WTC11 (cell line): Measurements from ENCODE around the gene RHOA. TPM values are rescaled to one million over a fixed set of nuclear protein-coding genes. Genes with fewer than 3 reads are reported as not detected.

Source experiments
- ATAC-seq: fragments of 200-7000 bp; cut with Tn5 transposase; 2 replicates; pipeline ENCODE4 v1.10.0; 2021; ENCODE audit warnings: mild to moderate bottlenecking, moderate library complexity
- CTCF ChIA-PET: fragments of 300-600 bp; sonication (Branson Sonifier 250); formaldehyde crosslinking; loops from one replicate; lab custom pipeline; 2021; ENCODE audit warnings: antibody characterized with exemption; lab: Charles Lee
- POLR2A ChIA-PET: fragments of 350-600 bp; sonication (Branson Sonifier 250); formaldehyde crosslinking; loops from one replicate; lab custom pipeline; 2021; ENCODE audit warnings: antibody characterized with exemption; lab: Charles Lee
- DNase-seq: peaks from one replicate; pipeline ENCODE4 v3.0.0; 2021; ENCODE audit warnings: low spot score
- H3K27ac Mint-ChIP-seq: 2 replicates; pipeline ENCODE4 v1.8.0; 2021; ENCODE audit warnings: mixed read lengths
- H3K27me3 Mint-ChIP-seq: 2 replicates; pipeline ENCODE4 v1.8.0; 2021; ENCODE audit warnings: low read depth, mild to moderate bottlenecking, moderate library complexity, mixed read lengths
- H3K36me3 Mint-ChIP-seq: 2 replicates; pipeline ENCODE4 v1.8.0; 2021; ENCODE audit warnings: mixed read lengths
- H3K4me1 Mint-ChIP-seq: 2 replicates; pipeline ENCODE4 v1.8.0; 2022; ENCODE audit warnings: mixed read lengths
- H3K4me3 Mint-ChIP-seq: 2 replicates; pipeline ENCODE4 v1.8.0; 2021; ENCODE audit warnings: mild to moderate bottlenecking, moderate library complexity, mixed read lengths
- H3K9me3 Mint-ChIP-seq: 2 replicates; pipeline ENCODE4 v1.8.0; 2021; ENCODE audit warnings: mixed read lengths
- AFF4 ChIP-seq: sonication (generic); formaldehyde crosslinking; IDR thresholded peaks from 2 replicates; pipeline ENCODE4 v1.8.1; 2023; ENCODE audit warnings: mild to moderate bottlenecking, missing genetic modification reagents, borderline replicate concordance
- CREM ChIP-seq: sonication (generic); formaldehyde crosslinking; IDR thresholded peaks from 2 replicates; pipeline ENCODE4 v1.8.1; 2022; ENCODE audit warnings: mild to moderate bottlenecking, missing genetic modification reagents, moderate library complexity
- E2F4 ChIP-seq: sonication (generic); formaldehyde crosslinking; IDR thresholded peaks from 2 replicates; pipeline ENCODE4 v1.8.1; 2022; ENCODE audit warnings: low read depth, mild to moderate bottlenecking, moderate library complexity, missing genetic modification reagents, borderline replicate concordance
- FOXP4 ChIP-seq: sonication (generic); formaldehyde crosslinking; IDR thresholded peaks from 2 replicates; pipeline ENCODE4 v1.8.0; 2022; ENCODE audit warnings: mild to moderate bottlenecking, missing genetic modification reagents
- GRHL2 ChIP-seq: fragments of 250-450 bp; sonication (Bioruptor Pico); IDR thresholded peaks from 2 replicates; pipeline ENCODE4 v1.8.0; 2022; ENCODE audit warnings: mild to moderate bottlenecking, moderate library complexity; ENCODE audit not compliant: insufficient replicate concordance, severe bottlenecking
- IRF2 ChIP-seq: sonication (generic); formaldehyde crosslinking; IDR thresholded peaks from 2 replicates; pipeline ENCODE4 v1.8.0; 2022; ENCODE audit warnings: low read depth, missing genetic modification reagents, borderline replicate concordance
- MYBL2 ChIP-seq: sonication (generic); formaldehyde crosslinking; IDR thresholded peaks from 2 replicates; pipeline ENCODE4 v1.8.1; 2023; ENCODE audit warnings: mild to moderate bottlenecking, moderate library complexity, missing genetic modification reagents
- NR3C1 ChIP-seq: sonication (generic); formaldehyde crosslinking; conservative IDR thresholded peaks from 2 replicates; pipeline ENCODE4 v1.8.1; 2023; ENCODE audit warnings: low read depth, mild to moderate bottlenecking, missing genetic modification reagents
- PREB ChIP-seq: sonication (generic); formaldehyde crosslinking; IDR thresholded peaks from 2 replicates; pipeline ENCODE4 v1.8.1; 2022; ENCODE audit warnings: mild to moderate bottlenecking, missing genetic modification reagents, moderate library complexity, borderline replicate concordance
- TEAD1 ChIP-seq: sonication (generic); formaldehyde crosslinking; IDR thresholded peaks from 2 replicates; pipeline ENCODE4 v1.8.0; 2022; ENCODE audit warnings: mild to moderate bottlenecking, missing genetic modification reagents
- ZBTB43 ChIP-seq: sonication (generic); formaldehyde crosslinking; IDR thresholded peaks from 2 replicates; pipeline ENCODE4 v1.8.1; 2023; ENCODE audit warnings: mild to moderate bottlenecking, missing genetic modification reagents
- ZNF263 ChIP-seq: sonication (generic); formaldehyde crosslinking; IDR thresholded peaks from 2 replicates; pipeline ENCODE4 v1.8.1; 2022; ENCODE audit warnings: low read depth, mild to moderate bottlenecking, moderate library complexity, missing genetic modification reagents
- ZNF425 ChIP-seq: fragments of 250-450 bp; sonication (Bioruptor Pico); conservative IDR thresholded peaks from 2 replicates; pipeline ENCODE4 v1.9.0; 2021; ENCODE audit warnings: mild to moderate bottlenecking
- ZSCAN18 ChIP-seq: fragments of 250-450 bp; sonication (Bioruptor Pico); IDR thresholded peaks from 2 replicates; pipeline ENCODE4 v2.1.2; 2022; ENCODE audit warnings: mild to moderate bottlenecking, moderate library complexity
- total RNA-seq: library from RNA; stranded (reverse); gene quantifications from 3 replicates; pipeline ENCODE4 v1.2.3, GENCODE V29; 2021

Gene RHOA
- total RNA-seq, 1 experiment from 2014 or later = 367 TPM

GRCh38 chr3:49316696-49317457 is 94.9 kb downstream of the RHOA start:
- Mint-ChIP-seq H3K4me3 (no peak overlapping the region), H3K4me1 (no peaks in the 10 kb centered on the region), H3K27me3 (no peaks in the 10 kb centered on the region), H3K27ac (no peak overlapping the region), H3K9me3 (no peaks in the 10 kb centered on the region), H3K36me3 (peaks cover 14% of the 10 kb centered on the region)
- TF ChIP-seq AFF4 = no peak
- no peak for TF ChIP-seq ZSCAN18 (CRISPR knock-in tag)
- no peak for TF ChIP-seq PREB
- TF ChIP-seq IRF2 (CRISPR knock-in tag) = no peak
- DNase-seq (no peak), ATAC-seq (no peak)
- CTCF ChIA-PET = interaction anchor here (1.0 kb wide), 1 partner anchor 355 kb away, joined by 4 read pairs; no protein-coding TSS in a partner anchor
- POLR2A ChIA-PET = interaction anchor here (0.7 kb wide), 1 partner anchor 78 kb away, joined by 4 read pairs; no protein-coding TSS in a partner anchor

- ChIA-PET CTCF (interaction anchor here (0.5 kb wide), 1 partner anchor 12 kb away, joined by 3 read pairs; no protein-coding TSS in a partner anchor), POLR2A (no interaction called here)
- H3K27me3 Mint-ChIP-seq = no peaks in the 10 kb centered on the region
- DNase-seq = no peak
- TF ChIP-seq ZSCAN18 (CRISPR knock-in tag) (no peak), E2F4 (CRISPR knock-in tag) (no peak), ZBTB43 (CRISPR knock-in tag) (no peak), ZNF263 (no peak), GRHL2 (CRISPR knock-in tag) (no peak), ZNF425 (CRISPR knock-in tag) (no peak), NR3C1 (CRISPR knock-in tag) (no peak), CREM (CRISPR knock-in tag) (no peak), FOXP4 (CRISPR knock-in tag) (no peak), MYBL2 (CRISPR knock-in tag) (no peak), TEAD1 (CRISPR knock-in tag) (no peak)
- H3K4me3 Mint-ChIP-seq = no peak overlapping the region
- no peak overlapping the region for H3K27ac Mint-ChIP-seq
- no peaks in the 10 kb centered on the region for H3K9me3 Mint-ChIP-seq
- peaks cover 12% of the 10 kb centered on the region for H3K36me3 Mint-ChIP-seq
- no peak for ATAC-seq
- H3K4me1 Mint-ChIP-seq = peaks cover 2% of the 10 kb centered on the region; the same call in 1 of the 2 replicates
Measured at GRCh38 chr3:49313896-49314688, 97.7 kb downstream of the RHOA start.
